Measurements from ENCODE around the gene NFKBIE.

GRCh38 chr6:44221961-44222335, 43.4 kb downstream of the NFKBIE start:
- TF ChIP-seq CTCF (IDR thresholded peaks at IDR 0.05; ENCODE audit: poor library complexity) (no peak), EZH2phosphoT487 (IDR thresholded peaks at IDR 0.05; ENCODE audit: low read depth, severe bottlenecking, unreplicated experiment) (no peak)

Data from hepatocyte (in vitro differentiated cells).